ENCODE results near the gene MYCN. TPM values are rescaled to one million over a fixed set of nuclear protein-coding genes. Genes with fewer than 3 reads are reported as not detected.

Gene MYCN
- total RNA-seq, 1 experiment from 2014 or later, result not detected

- Histone ChIP-seq H3K79me2 (ENCODE audit: low read length) (no peaks in the 10 kb centered on the region), H3K4me1 (ENCODE audit: insufficient read depth, low read length) (no peaks in the 10 kb centered on the region), H3F3A (ENCODE audit: low read length, unreplicated experiment) (no peaks in the 10 kb centered on the region), H2AFZ (ENCODE audit: low read length) (no peak overlapping the region), H3K9me3 (ENCODE audit: low read length) (no peaks in the 10 kb centered on the region), H3K27ac (ENCODE audit: low read length) (no peak overlapping the region), H3K4me2 (ENCODE audit: low read length) (no peak overlapping the region), H3K9ac (ENCODE audit: low read length) (no peak overlapping the region), H4K20me1 (ENCODE audit: low read length) (no peaks in the 10 kb centered on the region), H3K9me2 (replicated peaks; ENCODE audit: low read length) (no peaks in the 10 kb centered on the region), H3K4me3 (ENCODE audit: low read length) (no peak overlapping the region), H3K36me3 (ENCODE audit: low read depth, low read length) (no peaks in the 10 kb centered on the region), H3K27me3 (ENCODE audit: low read length) (no peaks in the 10 kb centered on the region)
- ATAC-seq, result no peak
- POLR2A ChIA-PET (ENCODE audit: unreplicated experiment), result no interaction called here
- BruUV-seq (replicated peaks), result no TSS peak
- DNase-seq, result no peak
- TF ChIP-seq EZH2phosphoT487 (IDR thresholded peaks at IDR 0.05; ENCODE audit: borderline replicate concordance, low read length), result no peak
- TF ChIP-seq EZH2 (IDR thresholded peaks at IDR 0.05; ENCODE audit: low read length, unreplicated experiment), result no peak
- no peak for TF ChIP-seq CTCF (conservative IDR thresholded peaks at IDR 0.05; ENCODE audit: low read depth, low read length)
- intact Hi-C loops (cut with micrococcal nuclease), result no loop called here
- CTCF ChIA-PET, result no interaction called here
These were observed 15.1 kb downstream of the MYCN start for GRCh38 chr2:15955232-15955988.

DNA sequence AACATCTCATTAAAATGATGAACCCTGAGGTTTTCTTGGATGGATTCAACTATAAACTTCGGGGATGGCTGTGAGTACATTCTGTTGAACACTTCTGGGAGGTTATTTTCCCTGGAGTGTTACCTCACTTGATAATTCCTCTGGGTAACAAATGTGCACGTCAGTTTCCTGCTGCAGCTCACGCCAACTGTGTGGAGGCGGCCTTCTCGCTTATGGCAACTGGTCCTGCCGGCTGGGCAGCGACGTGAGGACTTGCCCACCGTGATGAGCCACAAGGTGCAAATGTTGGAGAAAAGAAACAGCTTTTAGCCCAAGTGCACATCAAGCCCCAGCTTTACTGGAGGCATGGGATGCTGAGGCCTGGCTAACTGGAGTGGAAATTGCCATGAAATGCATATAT is 15.9 kb downstream of the MYCN start:
- Histone ChIP-seq H3K4me3 (ENCODE audit: low read length) (no peak overlapping the region), H4K20me1 (ENCODE audit: low read length) (no peaks in the 10 kb centered on the region), H3K27me3 (ENCODE audit: low read length) (no peaks in the 10 kb centered on the region), H3K9ac (ENCODE audit: low read length) (no peak overlapping the region), H3K4me2 (ENCODE audit: low read length) (no peak overlapping the region), H3K9me2 (replicated peaks; ENCODE audit: low read length) (no peaks in the 10 kb centered on the region), H3K27ac (ENCODE audit: low read length) (no peak overlapping the region), H3K36me3 (ENCODE audit: low read depth, low read length) (no peaks in the 10 kb centered on the region), H3F3A (ENCODE audit: low read length, unreplicated experiment) (no peaks in the 10 kb centered on the region), H2AFZ (ENCODE audit: low read length) (no peak overlapping the region), H3K4me1 (ENCODE audit: insufficient read depth, low read length) (no peaks in the 10 kb centered on the region), H3K9me3 (ENCODE audit: low read length) (no peaks in the 10 kb centered on the region), H3K79me2 (ENCODE audit: low read length) (no peaks in the 10 kb centered on the region)
- ATAC-seq (no peak), DNase-seq (no peak)
- ChIA-PET CTCF (no interaction called here), POLR2A (ENCODE audit: unreplicated experiment) (no interaction called here)
- intact Hi-C loops (cut with micrococcal nuclease), result no loop called here
- TF ChIP-seq EZH2phosphoT487 (IDR thresholded peaks at IDR 0.05; ENCODE audit: borderline replicate concordance, low read length), result no peak
- no peak for TF ChIP-seq EZH2 (IDR thresholded peaks at IDR 0.05; ENCODE audit: low read length, unreplicated experiment)
- TF ChIP-seq CTCF (conservative IDR thresholded peaks at IDR 0.05; ENCODE audit: low read depth, low read length), result no peak
- BruUV-seq (replicated peaks), result no TSS peak

Measured in PC-3 (cell line).